ENCODE results near the gene DNAAF1.

- TF ChIP-seq POLR2AphosphoS5 (IDR thresholded peaks at IDR 0.05; ENCODE audit: low read depth, low read length): no peak
- TF ChIP-seq PAX5 (IDR thresholded peaks at IDR 0.05; ENCODE audit: insufficient read depth, low read length, severe bottlenecking): no peak
- no peak for TF ChIP-seq POU2F2 (IDR thresholded peaks at IDR 0.05; ENCODE audit: low read depth, low read length)
- TF ChIP-seq SPI1 (IDR thresholded peaks at IDR 0.05; ENCODE audit: low read depth, low read length): no peak
Measured at GRCh38 chr16:84150926-84151325, 5.8 kb downstream of the DNAAF1 start.
